ENCODE data around the gene ARRDC2.
"Not testable (repeated sequence)": the region's sequence is repeated elsewhere in the genome, so short reads cannot be mapped to it uniquely, and the experiment has no call there.

DNA sequence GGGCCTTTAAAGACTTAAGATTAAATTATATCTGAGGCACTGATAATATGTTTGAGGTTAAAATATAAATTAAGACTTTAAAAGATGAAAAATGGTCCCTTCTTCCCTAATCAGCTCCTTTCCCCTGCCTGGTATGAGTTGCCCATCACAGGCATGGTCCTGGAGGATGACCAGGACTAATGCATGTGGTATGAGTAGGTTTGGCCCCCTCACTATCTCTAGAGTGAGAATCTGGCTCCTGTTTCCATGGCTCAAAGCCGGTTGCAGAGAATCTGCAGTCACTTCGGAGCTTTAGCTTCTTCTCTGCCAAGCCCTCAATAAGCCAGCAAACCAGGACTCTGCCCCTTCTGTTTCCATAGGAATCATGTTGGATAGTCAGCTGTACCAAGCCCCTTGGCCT, 24.1 kb downstream of the ARRDC2 start:
- TF ChIP-seq, protein P1, sequence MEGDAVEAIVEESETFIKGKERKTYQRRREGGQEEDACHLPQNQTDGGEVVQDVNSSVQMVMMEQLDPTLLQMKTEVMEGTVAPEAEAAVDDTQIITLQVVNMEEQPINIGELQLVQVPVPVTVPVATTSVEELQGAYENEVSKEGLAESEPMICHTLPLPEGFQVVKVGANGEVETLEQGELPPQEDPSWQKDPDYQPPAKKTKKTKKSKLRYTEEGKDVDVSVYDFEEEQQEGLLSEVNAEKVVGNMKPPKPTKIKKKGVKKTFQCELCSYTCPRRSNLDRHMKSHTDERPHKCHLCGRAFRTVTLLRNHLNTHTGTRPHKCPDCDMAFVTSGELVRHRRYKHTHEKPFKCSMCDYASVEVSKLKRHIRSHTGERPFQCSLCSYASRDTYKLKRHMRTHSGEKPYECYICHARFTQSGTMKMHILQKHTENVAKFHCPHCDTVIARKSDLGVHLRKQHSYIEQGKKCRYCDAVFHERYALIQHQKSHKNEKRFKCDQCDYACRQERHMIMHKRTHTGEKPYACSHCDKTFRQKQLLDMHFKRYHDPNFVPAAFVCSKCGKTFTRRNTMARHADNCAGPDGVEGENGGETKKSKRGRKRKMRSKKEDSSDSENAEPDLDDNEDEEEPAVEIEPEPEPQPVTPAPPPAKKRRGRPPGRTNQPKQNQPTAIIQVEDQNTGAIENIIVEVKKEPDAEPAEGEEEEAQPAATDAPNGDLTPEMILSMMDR (IDR thresholded peaks at IDR 0.05; ENCODE audit: poor library complexity), result not testable (repeated sequence)
- not testable (repeated sequence) for TF ChIP-seq EZH2phosphoT487 (IDR thresholded peaks at IDR 0.05; ENCODE audit: low read depth, severe bottlenecking, unreplicated experiment)
